Head of caudate nucleus (tissue), 42 donors: ENCODE results near the gene BAMBI.

ENCODE experiments used
- DNase-seq, 42 donors: peaks; one replicate each; pipeline versions ENCODE4 v3.0.0 to v3.0.0-alpha.2; 2020 to 2021; ENCODE audit warnings: mixed read lengths in 7 of 42
- intact Hi-C: fragments of 100-400 bp; cut with DNase I; formaldehyde crosslinking; loops from one replicate; pipeline ENCODE4 v1.15.0; 2022

Gene BAMBI

GRCh38 chr10:28669227-28670173, 7.8 kb upstream of the BAMBI start:
- DNase-seq = peak in 6 of 42 donors; percentile 17 to 54 (median 29)
- intact Hi-C loops = loop anchor here (10.0 kb wide), 2 partner anchors 125 to 465 kb away; no protein-coding TSS in a partner anchor

GRCh38 chr10:28674782-28675181, 2.5 kb upstream of the BAMBI start:
- DNase-seq = no peak
- intact Hi-C loops = loop anchor here (5.0 to 10.0 kb wide), 4 partner anchors 120 to 628 kb away; no protein-coding TSS in a partner anchor

GRCh38 chr10:28676326-28676967, 874 bp upstream of the BAMBI start:
- DNase-seq = peak in 24 of 42 donors; percentile 12 to 62 (median 28)

GRCh38 chr10:28677888-28678686, 766 bp downstream of the BAMBI start:
- intact Hi-C loops = loop anchor here (5.0 to 10.0 kb wide), 4 partner anchors 117 to 624 kb away; no protein-coding TSS in a partner anchor
- DNase-seq = peak in 32 of 42 donors; percentile 15 to 66 (median 32)

More at GRCh38 chr10:28676326-28676967, 874 bp upstream of the BAMBI start:
- intact Hi-C loops = loop anchor here (5.0 to 10.0 kb wide), 4 partner anchors 118 to 626 kb away; no protein-coding TSS in a partner anchor

- intact Hi-C loops = loop anchor here (5.0 to 10.0 kb wide), 4 partner anchors 116 to 623 kb away; no protein-coding TSS in a partner anchor
- peak in 4 of 42 donors; percentile 14 to 29 (median 18) for DNase-seq
These were observed 1.6 kb downstream of the BAMBI start for GRCh38 chr10:28678687-28679457.

- intact Hi-C loops = loop anchor here (5.0 to 10.0 kb wide), 4 partner anchors 115 to 623 kb away; no protein-coding TSS in a partner anchor
- DNase-seq = peak in 2 of 42 donors; percentile 21 to 27
These were observed 2.4 kb downstream of the BAMBI start for GRCh38 chr10:28679581-28680357.

GRCh38 chr10:28680358-28680752, 3.0 kb downstream of the BAMBI start:
- intact Hi-C loops = no loop called here
- DNase-seq = no peak

GRCh38 chr10:28681291-28681763, 4.0 kb downstream of the BAMBI start:
- intact Hi-C loops = no loop called here
- DNase-seq = peak in 14 of 42 donors; percentile 12 to 59 (median 32)

- peak in 2 of 42 donors; percentile 4 to 27 for DNase-seq
- intact Hi-C loops = no loop called here
These were observed 4.8 kb downstream of the BAMBI start for GRCh38 chr10:28681928-28682750.

- intact Hi-C loops = no loop called here
- DNase-seq = no peak
These were observed 7.0 kb downstream of the BAMBI start for GRCh38 chr10:28684157-28684985.

- intact Hi-C loops = no loop called here
- peak in 6 of 42 donors; percentile 17 to 56 (median 29) for DNase-seq
These were observed 7.8 kb downstream of the BAMBI start for GRCh38 chr10:28684986-28685580.

- no peak for DNase-seq
- intact Hi-C loops = no loop called here
These were observed 8.4 kb downstream of the BAMBI start for GRCh38 chr10:28685717-28686116.

GRCh38 chr10:28686835-28687682, 9.7 kb downstream of the BAMBI start:
- DNase-seq = peak in 1 of 42 donors; percentile 29
- intact Hi-C loops = no loop called here

- DNase-seq = no peak
- intact Hi-C loops = no loop called here
These were observed 10.3 kb downstream of the BAMBI start for GRCh38 chr10:28687683-28688001.
